ENCODE data around the gene SH2D3A. TPM values are rescaled to one million over a fixed set of nuclear protein-coding genes. Genes with fewer than 3 reads are reported as not detected.
A peak's percentile ranks its signal among the peaks of the same experiment; 100 is the strongest.

Gene SH2D3A
- total and polyA plus RNA-seq, 8 donors: 6.9 to 27.6 (median 8.3) TPM

DNA sequence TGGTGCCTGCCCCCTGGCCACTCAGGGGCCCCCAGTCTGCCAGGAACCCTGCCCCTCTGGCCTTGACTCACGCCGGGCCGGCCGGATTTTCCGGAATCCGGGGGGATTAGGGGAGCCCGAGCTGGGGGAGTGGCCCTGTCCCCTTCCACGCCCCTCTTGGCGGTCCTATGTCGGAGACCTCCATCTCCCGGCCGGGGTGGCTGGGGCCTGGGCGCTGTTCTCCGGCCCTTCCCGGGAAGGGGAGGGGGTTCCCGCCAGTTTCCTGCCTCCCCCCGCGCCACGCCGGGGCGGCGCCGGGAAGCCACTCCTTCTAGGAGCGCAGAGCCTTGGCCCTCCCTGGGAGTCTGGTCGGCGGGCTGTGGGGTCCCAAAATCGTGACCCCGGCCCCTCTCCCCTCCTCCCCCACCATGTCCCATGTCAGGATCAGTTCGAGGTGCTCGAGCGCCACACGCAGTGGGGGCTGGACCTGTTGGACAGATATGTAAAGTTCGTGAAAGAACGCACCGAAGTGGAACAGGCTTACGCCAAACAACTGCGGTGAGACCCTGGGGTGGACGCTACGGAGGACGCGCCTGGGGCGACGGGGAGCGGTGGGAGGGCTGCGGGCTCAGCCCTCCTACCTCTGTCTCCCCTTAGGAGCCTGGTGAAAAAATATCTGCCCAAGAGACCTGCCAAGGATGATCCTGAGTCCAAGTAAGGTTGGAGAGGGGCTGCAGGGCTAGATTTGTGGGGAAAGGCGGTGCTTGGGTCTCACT, 26.5 kb downstream of the SH2D3A start:
- peak in 3 of 4 donors; percentile 59 to 90 (median 82) for DNase-seq
- no peak for ATAC-seq
- Histone ChIP-seq H3K4me1 (peaks cover 45 to 88% of the 10 kb centered on the region in 2 donors), H3K27me3 (peaks cover 0 to 15% of the 10 kb centered on the region in 2 donors), H3K27ac (peak overlapping the region; percentile 79 to 85), H3K4me3 (peak overlapping the region; percentile 77 to 97), H3K9me3 (no peaks in the 10 kb centered on the region), H3K36me3 (peaks cover 0 to 34% of the 10 kb centered on the region in 2 donors)
- intact Hi-C loops (cut with DNase I): no loop called here
- TF ChIP-seq, protein P1, sequence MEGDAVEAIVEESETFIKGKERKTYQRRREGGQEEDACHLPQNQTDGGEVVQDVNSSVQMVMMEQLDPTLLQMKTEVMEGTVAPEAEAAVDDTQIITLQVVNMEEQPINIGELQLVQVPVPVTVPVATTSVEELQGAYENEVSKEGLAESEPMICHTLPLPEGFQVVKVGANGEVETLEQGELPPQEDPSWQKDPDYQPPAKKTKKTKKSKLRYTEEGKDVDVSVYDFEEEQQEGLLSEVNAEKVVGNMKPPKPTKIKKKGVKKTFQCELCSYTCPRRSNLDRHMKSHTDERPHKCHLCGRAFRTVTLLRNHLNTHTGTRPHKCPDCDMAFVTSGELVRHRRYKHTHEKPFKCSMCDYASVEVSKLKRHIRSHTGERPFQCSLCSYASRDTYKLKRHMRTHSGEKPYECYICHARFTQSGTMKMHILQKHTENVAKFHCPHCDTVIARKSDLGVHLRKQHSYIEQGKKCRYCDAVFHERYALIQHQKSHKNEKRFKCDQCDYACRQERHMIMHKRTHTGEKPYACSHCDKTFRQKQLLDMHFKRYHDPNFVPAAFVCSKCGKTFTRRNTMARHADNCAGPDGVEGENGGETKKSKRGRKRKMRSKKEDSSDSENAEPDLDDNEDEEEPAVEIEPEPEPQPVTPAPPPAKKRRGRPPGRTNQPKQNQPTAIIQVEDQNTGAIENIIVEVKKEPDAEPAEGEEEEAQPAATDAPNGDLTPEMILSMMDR (IDR thresholded peaks at IDR 0.05): no peak

DNA sequence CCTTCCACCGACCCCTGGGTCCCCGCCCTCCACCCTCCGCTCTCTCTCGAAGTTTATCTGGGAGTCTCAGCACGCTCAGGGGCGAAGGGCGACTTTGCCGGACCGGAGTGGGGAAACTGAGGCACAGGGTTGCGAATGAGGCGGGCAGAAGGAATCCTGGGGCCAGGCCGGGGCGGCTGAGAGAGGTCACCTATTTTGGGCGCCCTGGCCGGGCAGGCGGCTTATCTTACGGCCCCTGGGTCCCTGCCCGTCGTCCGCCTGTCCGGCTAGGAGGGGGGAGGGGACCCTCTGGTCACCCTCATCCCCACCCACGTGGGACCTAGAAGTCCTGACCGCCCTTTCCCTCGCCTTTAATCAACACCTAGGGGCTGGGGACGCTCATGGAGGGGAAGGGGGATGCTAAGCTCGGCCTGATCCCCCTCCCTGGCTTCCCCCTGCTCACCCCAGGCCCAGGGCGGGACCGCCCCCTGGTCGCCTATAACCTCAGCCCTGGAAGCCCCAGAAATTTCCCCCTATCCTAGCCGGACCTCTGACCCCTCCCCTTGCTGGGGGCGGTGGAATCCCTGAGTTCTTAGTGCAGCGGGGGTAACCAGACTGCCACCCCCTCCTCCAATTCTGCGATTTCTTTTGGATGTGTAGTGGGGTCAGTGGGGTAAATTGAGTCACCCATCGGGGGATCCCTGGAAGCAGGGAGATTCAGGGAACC, 27.2 kb downstream of the SH2D3A start:
- peak overlapping the region; percentile 77 to 97 for H3K4me3 ChIP-seq
- H3K27ac ChIP-seq: peak overlapping the region; percentile 79 to 85
- TF ChIP-seq, protein P1 (IDR thresholded peaks at IDR 0.05): no peak
- intact Hi-C loops (cut with DNase I): loop anchor here (10.0 kb wide), 1 partner anchor 125 kb away; no protein-coding TSS in a partner anchor
- no peaks in the 10 kb centered on the region for H3K9me3 ChIP-seq
- H3K36me3 ChIP-seq: peaks cover 0 to 30% of the 10 kb centered on the region in 2 donors
- H3K4me1 ChIP-seq: peaks cover 39 to 88% of the 10 kb centered on the region in 2 donors
- H3K27me3 ChIP-seq: peaks cover 0 to 15% of the 10 kb centered on the region in 2 donors
- no peak for ATAC-seq
- DNase-seq: peak in 1 of 4 donors; percentile 85

DNA sequence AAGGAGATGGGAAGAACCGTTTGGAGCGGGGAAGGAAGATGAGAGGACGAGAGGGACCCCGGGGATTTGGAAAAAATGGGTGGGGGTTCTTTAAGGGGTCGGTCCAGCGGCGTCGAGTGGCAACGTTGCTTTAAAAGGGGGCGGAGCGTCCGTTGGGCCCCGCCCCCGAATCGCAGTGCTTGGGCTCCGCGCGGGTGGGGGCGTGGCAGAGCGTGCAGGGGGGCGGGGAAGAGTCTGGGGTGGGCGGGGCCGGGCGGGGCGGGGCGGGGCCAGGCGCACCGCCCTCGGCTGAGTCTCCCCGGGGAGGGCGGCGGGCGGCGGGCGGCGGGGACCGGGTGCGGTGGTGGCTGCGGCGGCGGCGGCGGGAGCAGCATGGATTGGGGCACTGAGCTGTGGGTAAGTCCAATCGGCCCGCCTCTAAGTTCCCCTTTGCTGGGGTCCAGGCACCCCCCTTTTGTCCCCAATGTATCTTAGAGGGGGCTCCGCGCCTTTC, 27.8 kb downstream of the SH2D3A start, which contains the start of gene TRIP10:
Gene TRIP10 (plus strand): TSS at position 291 of the 493 bp plus-strand sequence. CDS start 82 bp downstream, at position 373.
- H3K27me3 ChIP-seq: peaks cover 0 to 15% of the 10 kb centered on the region in 2 donors
- peaks cover 0 to 26% of the 10 kb centered on the region in 2 donors for H3K36me3 ChIP-seq
- H3K4me1 ChIP-seq: peaks cover 33 to 83% of the 10 kb centered on the region in 2 donors
- intact Hi-C loops (cut with DNase I): loop anchor here (10.0 kb wide), 1 partner anchor 125 kb away; no protein-coding TSS in a partner anchor
- peak; percentile 37 for ATAC-seq
- H3K4me3 ChIP-seq: peak within 1 kb of the TSS; percentile 77 to 97
- H3K9me3 ChIP-seq: no peaks in the 10 kb centered on the region
- H3K27ac ChIP-seq: peak within 1 kb of the TSS; percentile 92 to 96
- TF ChIP-seq, protein P1 (IDR thresholded peaks at IDR 0.05): no peak
- DNase-seq: peak; percentile 84 to 93 (median 88)

DNA sequence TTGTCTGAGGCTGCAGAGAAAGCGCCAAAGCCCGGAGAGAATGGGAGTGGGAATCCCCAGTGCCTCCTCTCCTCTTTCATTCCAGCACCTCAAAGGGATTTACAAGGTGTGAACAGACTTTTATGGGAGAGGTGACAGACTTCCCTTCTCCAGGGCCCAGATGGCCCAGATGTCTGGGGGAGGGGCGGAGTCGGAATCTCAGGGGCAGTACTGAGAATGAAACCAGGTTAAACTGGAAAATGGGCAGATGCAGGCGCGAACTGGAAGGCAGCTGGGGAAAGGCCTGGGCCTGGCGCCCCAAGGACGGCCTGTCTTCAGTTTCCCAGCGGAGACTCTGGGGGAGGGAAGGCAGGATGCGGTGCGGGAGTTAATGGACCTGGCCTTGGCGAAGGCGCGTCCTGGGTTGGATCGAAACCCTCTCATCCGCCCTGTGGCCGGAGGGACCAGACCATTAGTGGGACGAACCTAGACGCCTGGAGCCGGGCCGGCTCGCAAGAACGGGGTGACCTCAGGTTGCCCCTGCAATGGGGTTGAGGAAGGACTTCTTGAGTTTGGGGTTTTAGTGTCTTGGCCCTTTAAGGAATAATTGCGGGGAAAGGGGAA, 28.3 kb downstream of the SH2D3A start:
- Histone ChIP-seq H3K4me1 (peaks cover 28 to 78% of the 10 kb centered on the region in 2 donors), H3K9me3 (no peaks in the 10 kb centered on the region), H3K27me3 (peaks cover 0 to 15% of the 10 kb centered on the region in 2 donors), H3K4me3 (peak overlapping the region; percentile 77 to 97), H3K36me3 (peaks cover 0 to 26% of the 10 kb centered on the region in 2 donors), H3K27ac (peak overlapping the region; percentile 92 to 96)
- intact Hi-C loops (cut with DNase I): loop anchor here (10.0 kb wide), 1 partner anchor 126 kb away; no protein-coding TSS in a partner anchor
- no peak for ATAC-seq
- TF ChIP-seq, protein P1 (IDR thresholded peaks at IDR 0.05): no peak
- peak in 2 of 4 donors; percentile 48 to 81 for DNase-seq

Measured in left lung (tissue), 10 donors.